K562 (cell line): ENCODE measurements around the gene LETM1. TPM values are rescaled to one million over a fixed set of nuclear protein-coding genes. Genes with fewer than 3 reads are reported as not detected.

Experiments used
- BCL6 ChIP-seq: fragments of 250-450 bp; sonication (Bioruptor Pico); IDR thresholded peaks from 2 replicates; pipeline ENCODE4 v1.4.0; 2020
- BCOR ChIP-seq: fragments of 450-650 bp; IDR thresholded peaks from 2 replicates; pipeline ENCODE4 v1.6.1; 2016
- CC2D1A ChIP-seq: fragments of 450-650 bp; IDR thresholded peaks from 2 replicates; pipeline ENCODE4 v1.6.1; 2017; ENCODE audit warnings: mild to moderate bottlenecking
- ETV5 ChIP-seq: sonication (generic); formaldehyde crosslinking; IDR thresholded peaks from 2 replicates; pipeline ENCODE4 v1.4.0; 2020; ENCODE audit warnings: low read depth, mild to moderate bottlenecking, missing genetic modification reagents
- FOXM1 ChIP-seq, 2 experiments: fragments of 450-650 bp in 1 of 2; sonication (generic) in 1 of 2; formaldehyde crosslinking in 1 of 2; IDR thresholded peaks; 2 replicates each; pipeline versions ENCODE4 v1.6.1 to v1.9.0; 2017 to 2022; ENCODE audit warnings: low read depth in 2 of 2, mild to moderate bottlenecking in 2 of 2, missing genetic modification reagents in 1 of 2, moderate library complexity in 1 of 2
- HMGN3 ChIP-seq: IDR thresholded peaks from 2 replicates; pipeline ENCODE4 v1.6.1; 2011; ENCODE audit warnings: borderline replicate concordance, low read depth, mild to moderate bottlenecking, mixed read lengths, low read length; ENCODE audit not compliant: insufficient read length; ENCODE audit errors: extremely low read depth
- NCOA2 ChIP-seq, 2 experiments: fragments of 450-650 bp; IDR thresholded peaks; 2 replicates each; pipeline ENCODE4 v1.6.1; 2018; ENCODE audit warnings: mild to moderate bottlenecking in 2 of 2, moderate library complexity in 1 of 2; ENCODE audit not compliant: partially characterized antibody in 2 of 2
- RCOR1 ChIP-seq, 2 experiments: IDR thresholded peaks; 2 replicates each; pipeline ENCODE4 v1.6.1; 2012; ENCODE audit warnings: low read depth in 2 of 2, low read length in 2 of 2, borderline replicate concordance in 1 of 2, improper control_type of control experiment in 1 of 2
- SMARCE1 ChIP-seq: fragments of 450-650 bp; IDR thresholded peaks from 2 replicates; pipeline ENCODE4 v1.7.1; 2016; ENCODE audit warnings: mild to moderate bottlenecking
- STAT5A ChIP-seq: IDR thresholded peaks from 2 replicates; pipeline ENCODE4 v1.6.1; 2012; ENCODE audit warnings: low read length, inconsistent platforms, borderline replicate concordance
- TAF9B ChIP-seq: fragments of 450-650 bp; IDR thresholded peaks from 2 replicates; pipeline ENCODE4 v1.6.1; 2018; ENCODE audit warnings: mild to moderate bottlenecking; ENCODE audit not compliant: partially characterized antibody
- TEAD1 ChIP-seq, 2 experiments: fragments of 450-650 bp in 1 of 2; sonication (generic) in 1 of 2; formaldehyde crosslinking; IDR thresholded peaks; 2 replicates each; pipeline versions ENCODE4 v1.4.0 to v1.8.0; 2020 to 2022; ENCODE audit warnings: mild to moderate bottlenecking in 2 of 2, missing genetic modification reagents in 1 of 2
- THRAP3 ChIP-seq: fragments of 450-650 bp; IDR thresholded peaks from 2 replicates; pipeline ENCODE4 v1.6.1; 2016; ENCODE audit warnings: mild to moderate bottlenecking, inconsistent platforms, borderline replicate concordance
- ZC3H8 ChIP-seq: fragments of 450-650 bp; IDR thresholded peaks from 2 replicates; pipeline ENCODE4 v1.6.1; 2017
- ZFP1 ChIP-seq: fragments of 450-650 bp; formaldehyde crosslinking; IDR thresholded peaks from 2 replicates; pipeline ENCODE4 v1.4.0; 2020; ENCODE audit warnings: mild to moderate bottlenecking, mixed read lengths
- ZKSCAN1 ChIP-seq: fragments of 150-350 bp; IDR thresholded peaks from 2 replicates; pipeline ENCODE4 v1.6.1; 2016; ENCODE audit warnings: low read depth, low read length
- ZNF347 ChIP-seq: fragments of 450-650 bp; formaldehyde crosslinking; IDR thresholded peaks from 2 replicates; pipeline ENCODE4 v1.4.0; 2020; ENCODE audit warnings: low read depth, mild to moderate bottlenecking, moderate library complexity
- ZNF780A ChIP-seq: fragments of 250-450 bp; sonication (Bioruptor Pico); IDR thresholded peaks from 2 replicates; pipeline ENCODE4 v1.5.0; 2021; ENCODE audit warnings: mild to moderate bottlenecking
- polyA plus RNA-seq, 8 experiments: library from polyadenylated mRNA; depleted of rRNA in 4 of 8; stranded (reverse) in 5 of 8; unstranded in 3 of 8; fragments of >200 nt; fragmentation: Nextera tagmentation in 2 of 8; fragmentation: Illumina TruSeq in 1 of 8; extraction: Ambion mirVana in 2 of 8; extraction: Trizol in 1 of 8; gene quantifications; 2 replicates each; pipeline versions ENCODE4 v1.2.1 to v1.2.3, GENCODE V29; 2011 to 2014; ENCODE audit warnings: inconsistent platforms in 1 of 8, missing spikeins in 1 of 8
- total RNA-seq, 7 experiments: library from RNA; depleted of rRNA in 6 of 7; stranded (reverse); fragments of >200 nt in 6 of 7; fragmentation: Illumina TruSeq in 2 of 7; extraction: Trizol in 2 of 7; gene quantifications; 2 replicates each; pipeline versions ENCODE4 v1.2.1 to v1.2.3, GENCODE V29; 2011 to 2021; ENCODE audit warnings: low replicate concordance in 1 of 7
- TF ChIP-seq, protein P1 (sequence below), 2 experiments: fragments of 450-650 bp; conservative IDR thresholded peaks; 2 replicates each; pipeline ENCODE4 v1.6.1; 2017; ENCODE audit warnings: mild to moderate bottlenecking in 2 of 2, moderate library complexity in 2 of 2
- TF ChIP-seq, protein P2 (sequence below): fragments of 450-650 bp; IDR thresholded peaks from 2 replicates; pipeline ENCODE4 v1.6.1; 2016; ENCODE audit warnings: borderline replicate concordance
- TF ChIP-seq, protein P3 (sequence below): fragments of 450-650 bp; IDR thresholded peaks from 2 replicates; pipeline ENCODE4 v1.6.1; 2016; ENCODE audit warnings: low read depth, mild to moderate bottlenecking, moderate library complexity
- TF ChIP-seq, protein P4 (sequence below), 2 experiments: IDR thresholded peaks in 1 of 2; conservative IDR thresholded peaks in 1 of 2; 2 replicates each; pipeline ENCODE4 v1.6.1; 2016; ENCODE audit warnings: low read depth in 2 of 2, mild to moderate bottlenecking in 1 of 2, missing compliant biosample characterization in 1 of 2, missing genetic modification characterization in 1 of 2, moderate library complexity in 1 of 2

Gene LETM1
- total and polyA plus RNA-seq, 9 of the 15 experiments (the other 6 are each of a cell fraction or from before 2014, with no cell fraction given) = 3.9 to 109 (median 35.0) TPM

DNA sequence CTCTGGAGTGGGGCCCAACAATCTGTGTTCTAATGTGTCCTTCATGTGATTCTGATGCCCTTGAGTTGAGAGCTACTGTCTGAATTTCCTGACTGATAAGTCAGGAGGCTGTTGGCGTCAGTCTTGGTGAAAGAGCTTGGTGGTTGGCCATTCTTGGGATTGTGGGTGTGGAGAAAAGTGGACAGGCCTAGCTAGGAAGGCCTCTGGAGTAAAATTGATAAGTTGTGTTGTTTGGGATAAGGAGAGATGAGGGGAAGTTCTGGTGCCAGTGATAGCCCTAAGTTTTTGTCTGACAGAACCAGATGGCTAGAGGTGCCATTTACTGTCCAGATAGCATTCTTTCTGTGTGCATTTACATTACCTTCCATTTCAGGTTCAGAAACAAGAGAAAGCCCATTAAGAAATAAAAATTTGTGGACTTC lies 26.9 kb upstream of the LETM1 start (continued):
- 0 out of 4 replicates have a peak, but pooled peaks of 1 of the 2 experiments have one; percentile 33 for TF ChIP-seq TEAD1 (CRISPR knock-in tag; IDR thresholded peaks at IDR 0.05)
- TF ChIP-seq ETV5 (CRISPR knock-in tag) = peak; percentile 79
- TF ChIP-seq BCL6 (CRISPR knock-in tag) = 0 out of 2 replicates have a peak, but pooled peaks have one; percentile 45
- peak; percentile 53; the same call in 1 of the 2 replicates for TF ChIP-seq BCOR
- peak; percentile 77 to 95; a peak in 3 of 4 replicates for TF ChIP-seq RCOR1 (IDR thresholded peaks at IDR 0.05; ENCODE audit: borderline replicate concordance in 1 of 2, low read depth in 2 of 2, low read length in 2 of 2)
- peak; percentile 96 for TF ChIP-seq FOXM1 (IDR thresholded peaks at IDR 0.05; ENCODE audit: low read depth)
- TF ChIP-seq FOXM1 (CRISPR knock-in tag; IDR thresholded peaks at IDR 0.05; ENCODE audit: low read depth) = no peak
- TF ChIP-seq ZFP1 (CRISPR knock-in tag) = no peak
- TF ChIP-seq, protein P1, sequence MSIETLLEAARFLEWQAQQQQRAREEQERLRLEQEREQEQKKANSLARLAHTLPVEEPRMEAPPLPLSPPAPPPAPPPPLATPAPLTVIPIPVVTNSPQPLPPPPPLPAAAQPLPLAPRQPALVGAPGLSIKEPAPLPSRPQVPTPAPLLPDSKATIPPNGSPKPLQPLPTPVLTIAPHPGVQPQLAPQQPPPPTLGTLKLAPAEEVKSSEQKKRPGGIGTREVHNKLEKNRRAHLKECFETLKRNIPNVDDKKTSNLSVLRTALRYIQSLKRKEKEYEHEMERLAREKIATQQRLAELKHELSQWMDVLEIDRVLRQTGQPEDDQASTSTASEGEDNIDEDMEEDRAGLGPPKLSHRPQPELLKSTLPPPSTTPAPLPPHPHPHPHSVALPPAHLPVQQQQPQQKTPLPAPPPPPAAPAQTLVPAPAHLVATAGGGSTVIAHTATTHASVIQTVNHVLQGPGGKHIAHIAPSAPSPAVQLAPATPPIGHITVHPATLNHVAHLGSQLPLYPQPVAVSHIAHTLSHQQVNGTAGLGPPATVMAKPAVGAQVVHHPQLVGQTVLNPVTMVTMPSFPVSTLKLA (conservative IDR thresholded peaks at IDR 0.05) = peak in 1 of 2 experiments; percentile 26; a peak in 1 of 4 replicates
- TF ChIP-seq, protein P2, sequence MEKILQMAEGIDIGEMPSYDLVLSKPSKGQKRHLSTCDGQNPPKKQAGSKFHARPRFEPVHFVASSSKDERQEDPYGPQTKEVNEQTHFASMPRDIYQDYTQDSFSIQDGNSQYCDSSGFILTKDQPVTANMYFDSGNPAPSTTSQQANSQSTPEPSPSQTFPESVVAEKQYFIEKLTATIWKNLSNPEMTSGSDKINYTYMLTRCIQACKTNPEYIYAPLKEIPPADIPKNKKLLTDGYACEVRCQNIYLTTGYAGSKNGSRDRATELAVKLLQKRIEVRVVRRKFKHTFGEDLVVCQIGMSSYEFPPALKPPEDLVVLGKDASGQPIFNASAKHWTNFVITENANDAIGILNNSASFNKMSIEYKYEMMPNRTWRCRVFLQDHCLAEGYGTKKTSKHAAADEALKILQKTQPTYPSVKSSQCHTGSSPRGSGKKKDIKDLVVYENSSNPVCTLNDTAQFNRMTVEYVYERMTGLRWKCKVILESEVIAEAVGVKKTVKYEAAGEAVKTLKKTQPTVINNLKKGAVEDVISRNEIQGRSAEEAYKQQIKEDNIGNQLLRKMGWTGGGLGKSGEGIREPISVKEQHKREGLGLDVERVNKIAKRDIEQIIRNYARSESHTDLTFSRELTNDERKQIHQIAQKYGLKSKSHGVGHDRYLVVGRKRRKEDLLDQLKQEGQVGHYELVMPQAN = no peak
- TF ChIP-seq STAT5A = peak; percentile 96
- peak; percentile 98; the same call in 1 of the 2 replicates for TF ChIP-seq CC2D1A
- no peak for TF ChIP-seq TAF9B
- peak; percentile 47 for TF ChIP-seq HMGN3
- no peak; the same call in 1 of the 2 replicates for TF ChIP-seq THRAP3
- TF ChIP-seq ZNF780A (CRISPR knock-in tag) = no peak
- TF ChIP-seq ZNF347 (CRISPR knock-in tag) = no peak
- TF ChIP-seq ZC3H8 = 0 out of 2 replicates have a peak, but pooled peaks have one; percentile 26
- TF ChIP-seq ZKSCAN1 = peak; percentile 41; the same call in 1 of the 2 replicates
- TF ChIP-seq, protein P3, sequence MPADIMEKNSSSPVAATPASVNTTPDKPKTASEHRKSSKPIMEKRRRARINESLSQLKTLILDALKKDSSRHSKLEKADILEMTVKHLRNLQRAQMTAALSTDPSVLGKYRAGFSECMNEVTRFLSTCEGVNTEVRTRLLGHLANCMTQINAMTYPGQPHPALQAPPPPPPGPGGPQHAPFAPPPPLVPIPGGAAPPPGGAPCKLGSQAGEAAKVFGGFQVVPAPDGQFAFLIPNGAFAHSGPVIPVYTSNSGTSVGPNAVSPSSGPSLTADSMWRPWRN = peak; percentile 41; the same call in 1 of the 2 replicates
- TF ChIP-seq SMARCE1 = peak; percentile 89
- TF ChIP-seq, protein P4, sequence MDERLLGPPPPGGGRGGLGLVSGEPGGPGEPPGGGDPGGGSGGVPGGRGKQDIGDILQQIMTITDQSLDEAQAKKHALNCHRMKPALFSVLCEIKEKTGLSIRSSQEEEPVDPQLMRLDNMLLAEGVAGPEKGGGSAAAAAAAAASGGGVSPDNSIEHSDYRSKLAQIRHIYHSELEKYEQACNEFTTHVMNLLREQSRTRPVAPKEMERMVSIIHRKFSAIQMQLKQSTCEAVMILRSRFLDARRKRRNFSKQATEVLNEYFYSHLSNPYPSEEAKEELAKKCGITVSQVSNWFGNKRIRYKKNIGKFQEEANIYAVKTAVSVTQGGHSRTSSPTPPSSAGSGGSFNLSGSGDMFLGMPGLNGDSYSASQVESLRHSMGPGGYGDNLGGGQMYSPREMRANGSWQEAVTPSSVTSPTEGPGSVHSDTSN (CRISPR knock-in tag; IDR thresholded peaks at IDR 0.05; ENCODE audit: low read depth) = no peak
- TF ChIP-seq, protein P4 (tag; conservative IDR thresholded peaks at IDR 0.05; ENCODE audit: low read depth) = peak; percentile 63
- peak in 1 of 2 experiments; percentile 56 for TF ChIP-seq NCOA2 (IDR thresholded peaks at IDR 0.05; ENCODE audit: partially characterized antibody in 2 of 2)
